ENCODE measurements around the gene CCDC175.

Gene CCDC175

GRCh38 chr14:59478540-59478939 lies 98.1 kb downstream of the CCDC175 start:
- no peak for DNase-seq (ENCODE audit: extremely low read depth, low read depth)
- H3K4me3 ChIP-seq (replicated peaks; ENCODE audit: low read depth, low read length), result no peak overlapping the region
- no peak for TF ChIP-seq CTCF (IDR thresholded peaks at IDR 0.05; ENCODE audit: low read depth, low read length, missing control alignments)

GRCh38 chr14:59475709-59476108 lies 100.9 kb downstream of the CCDC175 start:
- no peak for DNase-seq (ENCODE audit: extremely low read depth, low read depth)
- H3K4me3 ChIP-seq (replicated peaks; ENCODE audit: low read depth, low read length), result no peak overlapping the region
- TF ChIP-seq CTCF (IDR thresholded peaks at IDR 0.05; ENCODE audit: low read depth, low read length, missing control alignments), result no peak

GRCh38 chr14:59474172-59474571 lies 102.4 kb downstream of the CCDC175 start:
- no peak for DNase-seq (ENCODE audit: extremely low read depth, low read depth)
- H3K4me3 ChIP-seq (replicated peaks; ENCODE audit: low read depth, low read length), result no peak overlapping the region
- TF ChIP-seq CTCF (IDR thresholded peaks at IDR 0.05; ENCODE audit: low read depth, low read length, missing control alignments), result no peak

DNA sequence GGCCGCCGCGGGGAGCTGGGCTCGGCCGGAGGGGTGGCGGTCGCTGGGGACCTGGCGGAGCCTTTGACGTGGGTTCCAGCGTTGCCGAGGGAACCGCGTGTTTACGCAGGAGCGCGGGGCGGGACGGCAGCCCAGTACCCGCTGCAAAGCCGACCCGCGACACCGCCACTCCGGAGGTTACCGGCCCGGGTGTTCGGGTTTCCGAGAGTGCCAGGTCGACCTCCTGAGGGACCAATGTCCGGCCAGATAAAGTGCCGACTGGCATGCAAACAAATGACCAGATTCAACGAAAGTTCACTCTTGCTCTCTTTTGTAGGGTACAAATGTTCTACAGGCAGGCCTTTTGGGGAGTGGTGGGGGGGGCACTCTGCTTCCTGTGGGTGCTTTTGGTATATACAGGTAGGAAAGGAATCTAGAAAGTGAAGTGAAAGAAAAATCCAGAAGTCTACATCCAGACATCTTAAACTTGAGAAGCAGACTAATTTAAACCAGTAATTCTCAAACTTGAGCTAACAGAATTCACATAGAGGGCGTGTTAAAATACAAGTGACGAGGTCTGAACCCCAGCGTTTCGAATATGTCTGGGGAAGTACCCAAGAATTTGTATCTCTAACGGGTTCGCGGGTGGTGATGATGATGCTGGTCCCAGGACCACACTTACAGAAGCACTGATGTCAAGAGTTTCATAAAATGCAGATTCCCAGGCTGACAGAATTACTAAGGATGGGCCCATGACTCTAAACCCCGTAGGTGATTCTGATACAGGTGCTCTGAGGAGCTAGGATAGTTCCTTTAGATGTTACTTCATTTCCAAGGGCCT lies 111.1 kb downstream of the CCDC175 start, which contains the start of gene GPR135:
GPR135 (minus strand) TSS at position 65 of the 820 bp plus-strand sequence. CDS start 154 bp downstream, outside the sequence.
- peak within 1 kb of the TSS; percentile 39 for H3K4me3 ChIP-seq (replicated peaks; ENCODE audit: low read depth, low read length)
- no peak for DNase-seq (ENCODE audit: extremely low read depth, low read depth)
- TF ChIP-seq CTCF (IDR thresholded peaks at IDR 0.05; ENCODE audit: low read depth, low read length, missing control alignments), result no peak

- no peak for TF ChIP-seq CTCF (IDR thresholded peaks at IDR 0.05; ENCODE audit: low read depth, low read length, missing control alignments)
- H3K4me3 ChIP-seq (replicated peaks; ENCODE audit: low read depth, low read length), result peak overlapping the region; percentile 39
- no peak for DNase-seq (ENCODE audit: extremely low read depth, low read depth)
Observed at GRCh38 chr14:59464486-59465315, 111.9 kb downstream of the CCDC175 start.

GRCh38 chr14:59463787-59464485 lies 112.7 kb downstream of the CCDC175 start:
- DNase-seq (ENCODE audit: extremely low read depth, low read depth), result no peak
- TF ChIP-seq CTCF (IDR thresholded peaks at IDR 0.05; ENCODE audit: low read depth, low read length, missing control alignments), result no peak
- H3K4me3 ChIP-seq (replicated peaks; ENCODE audit: low read depth, low read length), result peak overlapping the region; percentile 39
